IPS-15b (cell line): ENCODE results near the gene RAPGEF2.
"Not testable (repeated sequence)": the region's sequence is repeated elsewhere in the genome, so short reads cannot be mapped to it uniquely, and the experiment has no call there.

Experiments used
- H3K27me3 ChIP-seq: one replicate; pipeline ENCODE4 v1.6.1; 2013; ENCODE audit warnings: low read length; ENCODE audit not compliant: control insufficient read depth, insufficient read depth
- H3K36me3 ChIP-seq: one replicate; pipeline ENCODE4 v1.6.1; 2013; ENCODE audit warnings: low read length; ENCODE audit not compliant: control insufficient read depth, insufficient read depth
- H3K4me1 ChIP-seq: one replicate; pipeline ENCODE4 v1.6.1; 2013; ENCODE audit warnings: mild to moderate bottlenecking, low read length; ENCODE audit not compliant: control insufficient read depth, insufficient read depth
- H3K4me3 ChIP-seq: one replicate; pipeline ENCODE4 v1.5.1; 2013; ENCODE audit warnings: low read depth, low read length
- H3K9ac ChIP-seq: one replicate; pipeline ENCODE4 v1.6.1; 2013; ENCODE audit warnings: low read depth, mild to moderate bottlenecking, low read length
- H3K9me3 ChIP-seq: one replicate; pipeline ENCODE4 v1.6.1; 2013; ENCODE audit warnings: mild to moderate bottlenecking, low read length; ENCODE audit not compliant: control insufficient read depth, insufficient read depth

Gene RAPGEF2

DNA sequence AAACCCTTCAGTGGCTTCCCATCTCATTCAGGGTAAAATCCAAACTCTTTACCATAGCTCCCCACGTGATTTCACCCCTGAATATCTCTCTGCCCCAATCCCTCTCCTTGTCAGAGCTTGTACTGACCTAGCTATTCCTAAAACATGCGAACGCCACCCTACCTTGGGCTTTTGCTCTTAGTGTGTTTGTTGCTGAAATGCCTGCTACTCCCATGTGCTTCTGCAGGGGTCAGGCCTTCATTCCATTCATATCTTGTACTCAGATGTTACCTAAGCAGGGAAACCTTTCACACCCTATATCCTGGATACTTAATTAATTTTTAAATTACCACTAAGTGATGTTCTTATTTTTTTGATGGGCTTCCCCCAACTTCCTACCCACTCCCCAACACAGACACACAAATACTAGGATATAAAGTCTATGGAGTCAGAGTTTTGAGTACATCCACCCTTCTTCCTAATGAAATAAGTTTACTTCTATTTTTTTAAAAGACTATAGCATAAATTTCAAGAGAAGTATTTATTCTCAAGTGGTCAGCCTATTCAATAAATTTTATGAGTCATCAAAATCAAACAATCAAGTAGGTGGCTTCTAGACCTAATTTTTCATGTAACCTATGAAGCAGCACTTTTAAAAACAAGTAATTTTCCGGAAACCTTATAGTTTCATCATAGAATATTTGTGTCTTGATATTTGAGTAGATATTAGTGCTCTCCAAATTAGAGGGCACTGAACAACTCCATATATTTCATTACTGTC is 189.4 kb downstream of the RAPGEF2 start:
- Histone ChIP-seq H3K9ac (no peak overlapping the region), H3K9me3 (no peaks in the 10 kb centered on the region), H3K4me1 (peaks cover 4% of the 10 kb centered on the region), H3K27me3 (no peaks in the 10 kb centered on the region), H3K4me3 (no peak overlapping the region), H3K36me3 (no peaks in the 10 kb centered on the region)

GRCh38 chr4:159293811-159294515 is 191.1 kb downstream of the RAPGEF2 start:
- no peak overlapping the region for H3K4me3 ChIP-seq
- no peak overlapping the region for H3K9ac ChIP-seq
- no peaks in the 10 kb centered on the region for H3K4me1 ChIP-seq
- no peaks in the 10 kb centered on the region for H3K27me3 ChIP-seq
- H3K36me3 ChIP-seq, result no peaks in the 10 kb centered on the region
- H3K9me3 ChIP-seq, result no peaks in the 10 kb centered on the region

DNA sequence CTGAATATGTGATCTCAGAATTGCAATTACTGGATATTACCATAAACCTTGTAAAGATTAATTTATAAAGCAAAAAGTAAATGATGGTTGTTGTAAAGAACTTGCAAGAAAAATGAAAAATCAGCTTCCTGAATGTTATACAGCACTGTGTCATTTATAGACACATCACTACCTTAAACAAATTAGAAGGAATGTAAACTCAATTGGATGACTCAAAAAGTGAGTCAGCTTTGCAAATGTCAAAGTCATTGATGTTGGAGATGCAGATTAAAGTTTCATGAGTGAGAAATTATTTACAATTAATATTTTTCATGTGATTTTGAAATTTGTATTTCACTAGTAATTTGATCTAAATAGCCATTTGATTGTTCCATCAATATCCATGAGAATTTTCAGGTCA is 193.2 kb downstream of the RAPGEF2 start:
- Histone ChIP-seq H3K36me3 (no peaks in the 10 kb centered on the region), H3K9me3 (no peaks in the 10 kb centered on the region), H3K27me3 (no peaks in the 10 kb centered on the region), H3K4me3 (no peak overlapping the region), H3K9ac (no peak overlapping the region), H3K4me1 (no peaks in the 10 kb centered on the region)

- H3K4me1 ChIP-seq, result no peaks in the 10 kb centered on the region
- no peaks in the 10 kb centered on the region for H3K9me3 ChIP-seq
- no peak overlapping the region for H3K9ac ChIP-seq
- H3K27me3 ChIP-seq, result no peaks in the 10 kb centered on the region
- H3K4me3 ChIP-seq, result no peak overlapping the region
- H3K36me3 ChIP-seq, result no peaks in the 10 kb centered on the region
Observed at GRCh38 chr4:159297091-159297490, 194.2 kb downstream of the RAPGEF2 start.

DNA sequence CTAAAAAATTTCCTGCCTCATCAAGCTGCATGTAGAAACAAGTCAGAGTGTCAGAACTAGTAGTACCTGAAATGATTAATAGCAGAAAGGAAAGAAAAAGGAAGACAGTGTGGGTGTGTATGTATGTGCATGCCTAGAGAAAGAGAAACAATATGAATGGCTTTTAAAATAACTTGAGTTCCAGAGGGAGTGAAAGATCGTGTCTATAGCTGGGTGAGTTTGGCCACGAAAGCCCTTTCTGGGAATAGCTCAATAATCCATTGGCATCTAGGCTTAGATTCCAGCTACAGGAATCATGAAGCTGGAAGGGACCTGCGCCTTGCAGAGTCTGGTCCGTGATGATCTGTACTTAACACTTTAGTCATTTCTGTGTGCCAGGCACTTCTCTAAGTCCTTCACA is 195.6 kb downstream of the RAPGEF2 start:
- H3K9ac ChIP-seq, result no peak overlapping the region
- H3K9me3 ChIP-seq, result no peaks in the 10 kb centered on the region
- no peaks in the 10 kb centered on the region for H3K27me3 ChIP-seq
- H3K4me3 ChIP-seq, result no peak overlapping the region
- H3K4me1 ChIP-seq, result no peaks in the 10 kb centered on the region
- no peaks in the 10 kb centered on the region for H3K36me3 ChIP-seq

DNA sequence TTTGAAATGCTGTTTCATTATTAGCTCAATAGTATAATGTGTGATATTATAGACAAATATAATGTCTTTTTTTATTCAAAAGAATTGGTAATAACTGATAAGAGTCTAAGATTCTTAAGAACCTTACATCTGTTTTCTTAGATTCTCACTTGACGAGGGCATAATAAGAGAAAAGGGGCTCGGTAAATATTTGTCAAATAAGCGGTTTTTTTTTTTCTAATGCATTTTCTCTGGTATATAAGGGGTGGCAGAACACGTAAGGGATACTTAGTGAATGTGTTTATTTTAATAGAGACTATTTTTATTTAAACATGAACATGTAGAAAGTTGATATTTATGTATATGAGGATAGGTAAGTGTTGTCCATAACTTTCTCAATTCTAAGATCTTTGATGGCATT is 200.6 kb downstream of the RAPGEF2 start:
- no peak overlapping the region for H3K9ac ChIP-seq
- no peaks in the 10 kb centered on the region for H3K36me3 ChIP-seq
- H3K4me3 ChIP-seq, result no peak overlapping the region
- H3K9me3 ChIP-seq, result no peaks in the 10 kb centered on the region
- no peaks in the 10 kb centered on the region for H3K27me3 ChIP-seq
- peaks cover 3% of the 10 kb centered on the region for H3K4me1 ChIP-seq

- no peaks in the 10 kb centered on the region for H3K9me3 ChIP-seq
- peaks cover 16% of the 10 kb centered on the region for H3K4me1 ChIP-seq
- H3K36me3 ChIP-seq, result no peaks in the 10 kb centered on the region
- no peak overlapping the region for H3K9ac ChIP-seq
- no peak overlapping the region for H3K4me3 ChIP-seq
- H3K27me3 ChIP-seq, result no peaks in the 10 kb centered on the region
Observed at GRCh38 chr4:159305129-159305528, 202.2 kb downstream of the RAPGEF2 start.

GRCh38 chr4:159307929-159308328 is 205.1 kb downstream of the RAPGEF2 start:
- Histone ChIP-seq H3K36me3 (no peaks in the 10 kb centered on the region), H3K4me3 (no peak overlapping the region), H3K27me3 (no peaks in the 10 kb centered on the region), H3K9ac (no peak overlapping the region), H3K4me1 (peaks cover 16% of the 10 kb centered on the region), H3K9me3 (no peaks in the 10 kb centered on the region)

DNA sequence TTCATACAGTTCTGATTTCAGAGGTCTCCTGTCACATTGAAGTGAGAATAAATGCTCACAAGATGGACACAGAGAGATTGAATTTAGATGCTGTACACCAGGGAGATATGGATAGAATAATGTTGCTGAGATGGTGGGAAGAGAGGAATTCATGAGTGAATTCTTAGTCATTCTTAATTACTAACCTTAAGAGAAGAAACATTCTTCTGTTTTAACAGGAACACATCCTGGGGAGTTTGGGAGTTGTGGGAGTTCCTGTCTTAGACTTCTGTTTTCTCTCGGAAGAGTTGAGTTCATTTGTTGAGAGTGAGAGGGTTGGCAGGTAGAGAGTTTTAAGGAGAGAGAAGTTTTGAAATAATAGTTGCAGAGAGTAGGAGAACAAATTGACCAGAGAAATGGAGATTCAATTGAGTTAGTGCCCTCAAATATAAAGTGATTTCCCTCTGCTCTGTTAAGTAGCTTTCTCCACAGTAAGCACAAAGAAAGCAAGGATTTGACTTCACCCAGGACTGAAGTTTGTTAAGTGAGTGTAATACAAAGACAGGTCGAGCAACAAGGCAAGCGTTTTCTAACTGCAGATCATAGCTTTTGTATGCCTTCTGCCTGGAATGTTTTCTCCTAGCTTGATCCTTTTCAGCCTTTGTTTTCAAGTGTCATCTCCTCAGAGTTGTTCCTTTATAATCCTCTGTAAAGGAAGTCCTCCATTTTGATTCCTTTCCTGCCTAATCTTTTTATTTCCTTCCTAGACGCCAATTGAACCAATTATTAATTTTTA is 205.9 kb downstream of the RAPGEF2 start:
- Histone ChIP-seq H3K9me3 (no peaks in the 10 kb centered on the region), H3K4me1 (peaks cover 16% of the 10 kb centered on the region), H3K9ac (no peak overlapping the region), H3K4me3 (no peak overlapping the region), H3K27me3 (no peaks in the 10 kb centered on the region), H3K36me3 (no peaks in the 10 kb centered on the region)

GRCh38 chr4:159312236-159312635 is 209.4 kb downstream of the RAPGEF2 start:
- Histone ChIP-seq H3K27me3 (no peaks in the 10 kb centered on the region), H3K4me1 (peaks cover 16% of the 10 kb centered on the region), H3K4me3 (no peak overlapping the region), H3K36me3 (no peaks in the 10 kb centered on the region), H3K9ac (no peak overlapping the region), H3K9me3 (no peaks in the 10 kb centered on the region)

DNA sequence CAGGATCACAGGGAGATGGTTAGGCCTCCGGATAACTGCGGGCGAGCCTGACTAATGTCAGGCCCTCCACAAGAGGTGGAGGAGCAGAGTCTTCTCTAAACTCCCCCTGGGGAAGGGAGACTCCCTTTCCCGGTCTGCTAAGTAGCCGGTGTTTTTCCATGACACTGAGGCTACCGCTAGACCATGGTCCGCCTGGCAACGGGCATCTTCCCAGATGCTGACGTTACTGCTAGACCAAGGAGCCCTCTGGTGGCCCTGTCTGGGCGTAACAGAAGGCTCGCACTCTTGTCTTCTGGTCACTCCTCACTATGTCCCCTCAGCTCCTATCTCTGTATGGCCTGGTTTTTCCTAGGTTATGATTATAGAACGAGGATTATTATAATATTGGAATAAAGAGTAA is 213.0 kb downstream of the RAPGEF2 start:
- H3K4me1 ChIP-seq, H3K27me3 ChIP-seq, H3K36me3 ChIP-seq, H3K9ac ChIP-seq, H3K9me3 ChIP-seq, H3K4me3 ChIP-seq: not testable (repeated sequence)
